ENCODE data around the gene DAZAP1.
A peak's percentile ranks its signal among the peaks of the same experiment; 100 is the strongest.

The DAZAP1 gene

GRCh38 chr19:1361601-1362386 lies 45.6 kb upstream of the DAZAP1 start:
- no peak overlapping the region for H3K14ac ChIP-seq (ENCODE audit: low read length)
- peak overlapping the region; percentile 93 for H3K27ac ChIP-seq (replicated peaks; ENCODE audit: low read length)
- no peak overlapping the region for H3K4me3 ChIP-seq (ENCODE audit: low read length in 2 of 2)
- no CpG with 5 or more reads among the region's 30 CpGs for WGBS, 2 donors (ENCODE audit: extremely low coverage in 2 of 2, insufficient read length in 2 of 2, insufficient replicate concordance in 1 of 2)
- peak overlapping the region; percentile 12 for H3K4me2 ChIP-seq (ENCODE audit: insufficient read depth, low read length, poor library complexity, severe bottlenecking)
- peak overlapping the region; percentile 33 for H3K18ac ChIP-seq (ENCODE audit: low read length)
- H3K27me3 ChIP-seq (ENCODE audit: control insufficient read depth in 3 of 3, insufficient read depth in 3 of 3, low read depth in 1 of 3, low read length in 3 of 3), result no peaks in the 10 kb centered on the region
- no peak overlapping the region for H4K8ac ChIP-seq (ENCODE audit: low read depth, low read length)
- no peak overlapping the region for H3K9ac ChIP-seq (ENCODE audit: low read depth, low read length, poor library complexity)
- DNase-seq (ENCODE audit: low spot score), result no peak
- no peak overlapping the region for H2AFZ ChIP-seq (ENCODE audit: low read length)
- H2AK5ac ChIP-seq (ENCODE audit: low read depth, low read length), result peak overlapping the region; percentile 50
- H3K23ac ChIP-seq (ENCODE audit: low read depth, low read length, poor library complexity), result no peak overlapping the region
- H3K4me1 ChIP-seq (ENCODE audit: control insufficient read depth in 2 of 2, insufficient read depth in 1 of 2, low read depth in 1 of 2, low read length in 2 of 2), result peaks cover 6 to 30% of the 10 kb centered on the region in 2 donors
- H4K91ac ChIP-seq (ENCODE audit: low read depth, low read length, poor library complexity), result no peak overlapping the region
- H3K36me3 ChIP-seq (replicated peaks in 1 of 2; ENCODE audit: control insufficient read depth in 2 of 2, insufficient read depth in 2 of 2, low read length in 2 of 2), result peaks cover 44 to 97% of the 10 kb centered on the region in 2 donors
- no peak overlapping the region for H2BK12ac ChIP-seq (ENCODE audit: low read length)
- H2BK120ac ChIP-seq (ENCODE audit: low read depth, low read length), result peak overlapping the region; percentile 30
- no peaks in the 10 kb centered on the region for H3K9me3 ChIP-seq (replicated peaks in 1 of 2; ENCODE audit: control insufficient read depth in 2 of 2, insufficient read depth in 1 of 2, low read depth in 1 of 2, low read length in 2 of 2)
- no peak overlapping the region for H3K4ac ChIP-seq (ENCODE audit: low read length)
- H2BK5ac ChIP-seq (ENCODE audit: low read length), result peak overlapping the region; percentile 58
- peaks cover 8% of the 10 kb centered on the region for H3K79me1 ChIP-seq (ENCODE audit: low read depth, low read length)
- H2BK15ac ChIP-seq (ENCODE audit: low read length), result peak overlapping the region; percentile 49

- WGBS, 2 donors (ENCODE audit: extremely low coverage in 2 of 2, insufficient read length in 2 of 2, insufficient replicate concordance in 1 of 2), result no CpG with 5 or more reads among the region's 42 CpGs
Measured at GRCh38 chr19:1362387-1363257, 44.8 kb upstream of the DAZAP1 start.

GRCh38 chr19:1363599-1363998 lies 43.8 kb upstream of the DAZAP1 start:
- DNase-seq (ENCODE audit: low spot score), result no peak
- no peak overlapping the region for H3K18ac ChIP-seq (ENCODE audit: low read length)
- no peak overlapping the region for H3K23ac ChIP-seq (ENCODE audit: low read depth, low read length, poor library complexity)
- peaks cover 6 to 26% of the 10 kb centered on the region in 2 donors for H3K4me1 ChIP-seq (ENCODE audit: control insufficient read depth in 2 of 2, insufficient read depth in 1 of 2, low read depth in 1 of 2, low read length in 2 of 2)
- peaks cover 53 to 95% of the 10 kb centered on the region in 2 donors for H3K36me3 ChIP-seq (replicated peaks in 1 of 2; ENCODE audit: control insufficient read depth in 2 of 2, insufficient read depth in 2 of 2, low read length in 2 of 2)
- no peak overlapping the region for H3K4me3 ChIP-seq (ENCODE audit: low read length in 2 of 2)
- H2BK12ac ChIP-seq (ENCODE audit: low read length), result no peak overlapping the region
- H3K27ac ChIP-seq (replicated peaks; ENCODE audit: low read length), result no peak overlapping the region
- H3K4me2 ChIP-seq (ENCODE audit: insufficient read depth, low read length, poor library complexity, severe bottlenecking), result no peak overlapping the region
- no peak overlapping the region for H2BK15ac ChIP-seq (ENCODE audit: low read length)
- H2AFZ ChIP-seq (ENCODE audit: low read length), result no peak overlapping the region
- no peak overlapping the region for H2BK5ac ChIP-seq (ENCODE audit: low read length)
- no peak overlapping the region for H4K91ac ChIP-seq (ENCODE audit: low read depth, low read length, poor library complexity)
- H4K8ac ChIP-seq (ENCODE audit: low read depth, low read length), result no peak overlapping the region
- H3K27me3 ChIP-seq (ENCODE audit: control insufficient read depth in 3 of 3, insufficient read depth in 3 of 3, low read depth in 1 of 3, low read length in 3 of 3), result no peaks in the 10 kb centered on the region
- H3K4ac ChIP-seq (ENCODE audit: low read length), result no peak overlapping the region
- peaks cover 14% of the 10 kb centered on the region for H3K79me1 ChIP-seq (ENCODE audit: low read depth, low read length)
- H2AK5ac ChIP-seq (ENCODE audit: low read depth, low read length), result peak overlapping the region; percentile 12
- no CpG with 5 or more reads among the region's 10 CpGs for WGBS, 2 donors (ENCODE audit: extremely low coverage in 2 of 2, insufficient read length in 2 of 2, insufficient replicate concordance in 1 of 2)
- H3K9ac ChIP-seq (ENCODE audit: low read depth, low read length, poor library complexity), result no peak overlapping the region
- H3K14ac ChIP-seq (ENCODE audit: low read length), result no peak overlapping the region
- no peak overlapping the region for H2BK120ac ChIP-seq (ENCODE audit: low read depth, low read length)
- no peaks in the 10 kb centered on the region for H3K9me3 ChIP-seq (replicated peaks in 1 of 2; ENCODE audit: control insufficient read depth in 2 of 2, insufficient read depth in 1 of 2, low read depth in 1 of 2, low read length in 2 of 2)

More at GRCh38 chr19:1362387-1363257, 44.8 kb upstream of the DAZAP1 start:
- Histone ChIP-seq H2AK5ac (ENCODE audit: low read depth, low read length) (no peak overlapping the region), H3K4me2 (ENCODE audit: insufficient read depth, low read length, poor library complexity, severe bottlenecking) (no peak overlapping the region), H2BK5ac (ENCODE audit: low read length) (peak overlapping the region; percentile 7), H3K36me3 (replicated peaks in 1 of 2; ENCODE audit: control insufficient read depth in 2 of 2, insufficient read depth in 2 of 2, low read length in 2 of 2) (peaks cover 50 to 97% of the 10 kb centered on the region in 2 donors), H3K14ac (ENCODE audit: low read length) (no peak overlapping the region), H2BK120ac (ENCODE audit: low read depth, low read length) (peak overlapping the region; percentile 2), H2BK12ac (ENCODE audit: low read length) (no peak overlapping the region), H3K23ac (ENCODE audit: low read depth, low read length, poor library complexity) (peak overlapping the region; percentile 12), H3K27me3 (ENCODE audit: control insufficient read depth in 3 of 3, insufficient read depth in 3 of 3, low read depth in 1 of 3, low read length in 3 of 3) (no peaks in the 10 kb centered on the region), H4K8ac (ENCODE audit: low read depth, low read length) (no peak overlapping the region), H3K79me1 (ENCODE audit: low read depth, low read length) (peaks cover 11% of the 10 kb centered on the region), H4K91ac (ENCODE audit: low read depth, low read length, poor library complexity) (no peak overlapping the region), H3K9ac (ENCODE audit: low read depth, low read length, poor library complexity) (peak overlapping the region; percentile 38), H3K27ac (replicated peaks; ENCODE audit: low read length) (peak overlapping the region; percentile 93), H3K18ac (ENCODE audit: low read length) (peak overlapping the region; percentile 40), H3K4me1 (ENCODE audit: control insufficient read depth in 2 of 2, insufficient read depth in 1 of 2, low read depth in 1 of 2, low read length in 2 of 2) (peaks cover 6 to 27% of the 10 kb centered on the region in 2 donors), H3K9me3 (replicated peaks in 1 of 2; ENCODE audit: control insufficient read depth in 2 of 2, insufficient read depth in 1 of 2, low read depth in 1 of 2, low read length in 2 of 2) (no peaks in the 10 kb centered on the region), H3K4me3 (ENCODE audit: low read length in 2 of 2) (no peak overlapping the region), H2BK15ac (ENCODE audit: low read length) (no peak overlapping the region), H3K4ac (ENCODE audit: low read length) (no peak overlapping the region), H2AFZ (ENCODE audit: low read length) (no peak overlapping the region)
- DNase-seq (ENCODE audit: low spot score), result no peak
